ENCODE data around the gene PSMA1.

- TF ChIP-seq, protein P1, sequence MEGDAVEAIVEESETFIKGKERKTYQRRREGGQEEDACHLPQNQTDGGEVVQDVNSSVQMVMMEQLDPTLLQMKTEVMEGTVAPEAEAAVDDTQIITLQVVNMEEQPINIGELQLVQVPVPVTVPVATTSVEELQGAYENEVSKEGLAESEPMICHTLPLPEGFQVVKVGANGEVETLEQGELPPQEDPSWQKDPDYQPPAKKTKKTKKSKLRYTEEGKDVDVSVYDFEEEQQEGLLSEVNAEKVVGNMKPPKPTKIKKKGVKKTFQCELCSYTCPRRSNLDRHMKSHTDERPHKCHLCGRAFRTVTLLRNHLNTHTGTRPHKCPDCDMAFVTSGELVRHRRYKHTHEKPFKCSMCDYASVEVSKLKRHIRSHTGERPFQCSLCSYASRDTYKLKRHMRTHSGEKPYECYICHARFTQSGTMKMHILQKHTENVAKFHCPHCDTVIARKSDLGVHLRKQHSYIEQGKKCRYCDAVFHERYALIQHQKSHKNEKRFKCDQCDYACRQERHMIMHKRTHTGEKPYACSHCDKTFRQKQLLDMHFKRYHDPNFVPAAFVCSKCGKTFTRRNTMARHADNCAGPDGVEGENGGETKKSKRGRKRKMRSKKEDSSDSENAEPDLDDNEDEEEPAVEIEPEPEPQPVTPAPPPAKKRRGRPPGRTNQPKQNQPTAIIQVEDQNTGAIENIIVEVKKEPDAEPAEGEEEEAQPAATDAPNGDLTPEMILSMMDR (IDR thresholded peaks at IDR 0.05), result no peak
- no peak for TF ChIP-seq POLR2A (IDR thresholded peaks at IDR 0.05)
These were observed 23.1 kb upstream of the PSMA1 start for GRCh38 chr11:14543260-14543659.

Measured in adrenal gland (tissue), 5 donors.